Lower leg skin (tissue), 4 donors: Measurements from ENCODE around the gene NMS. TPM values are rescaled to one million over a fixed set of nuclear protein-coding genes. Genes with fewer than 3 reads are reported as not detected.
A peak's percentile ranks its signal among the peaks of the same experiment; 100 is the strongest.

Experiments
- DNase-seq, 2 donors: peaks; one replicate each; pipeline ENCODE4 v3.0.0-alpha.2; 2019; ENCODE audit warnings: low spot score in 2 of 2
- H3K4me3 ChIP-seq: fragments of 200-600 bp; sonication (generic); 2 replicates; pipeline ENCODE4 v1.5.1; 2017; ENCODE audit warnings: mild to moderate bottlenecking, low read depth; ENCODE audit not compliant: poor library complexity, severe bottlenecking
- CTCF ChIP-seq, 3 donors: fragments of 450-650 bp; IDR thresholded peaks; one replicate each; pipeline ENCODE4 v1.5.1; 2016; ENCODE audit warnings: antibody characterized with exemption in 3 of 3, mild to moderate bottlenecking in 3 of 3, moderate library complexity in 2 of 3
- POLR2A ChIP-seq, 2 donors: fragments of 450-650 bp; IDR thresholded peaks; one replicate each; pipeline ENCODE4 v1.6.1; 2016 to 2017; ENCODE audit warnings: antibody characterized with exemption in 2 of 2, mild to moderate bottlenecking in 1 of 2, moderate library complexity in 1 of 2
- WGBS, 2 donors: methylation state at CpG; one replicate each; pipeline ENCODE4 v1.1.5; 2018; 5-methylcytosine and 5-hydroxymethylcytosine counted together
- intact Hi-C: fragments of 100-400 bp; cut with DNase I; formaldehyde crosslinking; loops from one replicate; pipeline ENCODE4 v1.15.0; 2023; ENCODE audit warnings: low total_unique reads
- total RNA-seq, 4 donors: library from RNA; depleted of rRNA; stranded (reverse); fragments of >200 nt; gene quantifications; one replicate each; pipeline ENCODE4 v1.1.0, GENCODE V29; 2016

The NMS gene
- total RNA-seq, 4 donors from 2014 or later = not detected

DNA sequence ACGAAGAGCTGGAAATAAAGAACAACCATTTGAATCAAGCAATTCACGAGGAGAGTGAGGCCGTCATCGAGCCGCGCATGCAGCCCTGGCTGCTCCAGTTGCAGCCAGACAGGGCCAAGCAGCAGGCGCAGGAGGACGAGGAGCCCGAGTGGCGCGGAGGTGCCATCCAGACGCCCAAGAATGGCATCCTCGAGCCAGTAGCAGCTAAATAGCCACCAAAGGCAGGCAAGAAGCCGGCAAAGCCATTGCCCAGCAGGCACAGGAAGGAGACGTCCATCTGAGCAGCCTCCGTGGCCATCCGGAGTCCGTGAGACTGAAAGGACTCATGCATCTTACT is 43.9 kb upstream of the NMS start:
- 89 to 91% methylated on average over 18 of the region's 18 CpGs for WGBS, 2 donors
- DNase-seq = no peak

GRCh38 chr2:100427111-100427510 is 43.2 kb upstream of the NMS start:
- TF ChIP-seq CTCF (IDR thresholded peaks at IDR 0.05) (no peak), POLR2A (IDR thresholded peaks at IDR 0.05) (no peak)
- DNase-seq = no peak
- intact Hi-C loops = no loop called here
- 92 to 95% methylated on average over 12 of the region's 12 CpGs for WGBS, 2 donors
- no peak overlapping the region for H3K4me3 ChIP-seq

More for the DNA sequence above, 43.9 kb upstream of the NMS start:
- intact Hi-C loops = no loop called here
- no peak for TF ChIP-seq POLR2A (IDR thresholded peaks at IDR 0.05)
- TF ChIP-seq CTCF (IDR thresholded peaks at IDR 0.05) = no peak
- H3K4me3 ChIP-seq = no peak overlapping the region

DNA sequence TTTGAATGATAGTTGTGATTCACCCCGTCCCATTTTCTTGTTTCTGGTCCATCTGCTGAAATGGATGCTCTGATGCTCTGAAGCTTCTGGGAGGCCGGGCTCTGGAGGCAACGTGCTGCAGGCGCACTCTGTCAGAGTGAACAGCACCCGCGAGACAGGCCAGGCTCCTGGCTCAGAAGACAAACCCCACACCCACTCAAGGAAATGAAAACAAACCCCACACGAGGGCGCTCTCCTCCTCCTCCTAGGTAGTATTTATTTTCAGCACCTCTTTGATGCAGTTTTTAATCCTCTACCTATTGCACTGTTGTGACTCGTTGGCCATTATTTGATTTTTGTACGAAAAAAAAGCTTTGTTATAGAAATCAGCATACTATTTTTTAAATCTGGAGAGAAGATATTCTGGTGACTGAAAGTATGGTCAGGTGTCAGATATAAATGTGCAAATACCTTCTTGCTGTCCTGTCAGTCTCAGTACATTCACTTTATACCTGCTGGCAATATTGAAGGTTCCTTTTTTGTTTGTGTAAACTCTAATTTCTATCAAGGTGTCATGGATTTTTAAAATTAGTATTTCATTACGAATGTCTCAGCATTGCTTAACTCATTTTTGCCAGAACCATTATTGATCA is 42.5 kb upstream of the NMS start:
- WGBS, 2 donors = 43 to 49% methylated on average over 11 of the region's 11 CpGs

DNA sequence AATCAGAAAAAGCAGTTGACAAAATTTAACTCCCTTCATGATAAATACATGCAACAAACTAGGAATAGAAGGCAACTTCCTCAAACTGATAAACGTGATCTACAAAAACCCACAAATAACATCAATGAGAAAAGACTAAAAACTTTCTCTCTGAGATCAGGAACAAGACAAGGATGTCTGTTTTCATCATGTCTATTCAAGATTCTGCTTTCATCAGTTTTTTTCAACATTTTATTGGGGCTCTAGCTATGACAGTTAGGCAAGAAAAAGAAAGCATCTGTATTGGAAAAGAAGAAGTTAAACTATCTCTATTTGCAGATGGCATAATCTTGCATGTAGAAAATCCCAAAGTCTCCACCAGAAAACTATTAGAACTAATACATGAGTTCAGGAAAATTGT is 40.6 kb upstream of the NMS start:
- WGBS, 2 donors = 69 to 80% methylated on average over 1 of the region's 1 CpG
- DNase-seq = no peak
- no peak overlapping the region for H3K4me3 ChIP-seq
- intact Hi-C loops = no loop called here
- TF ChIP-seq POLR2A (IDR thresholded peaks at IDR 0.05) = no peak
- no peak for TF ChIP-seq CTCF (IDR thresholded peaks at IDR 0.05)

More for the DNA sequence above, 42.5 kb upstream of the NMS start:
- H3K4me3 ChIP-seq = no peak overlapping the region
- TF ChIP-seq CTCF (IDR thresholded peaks at IDR 0.05) (no peak), POLR2A (IDR thresholded peaks at IDR 0.05) (no peak)
- intact Hi-C loops = no loop called here
- peak in 1 of 2 donors; percentile 89 for DNase-seq

DNA sequence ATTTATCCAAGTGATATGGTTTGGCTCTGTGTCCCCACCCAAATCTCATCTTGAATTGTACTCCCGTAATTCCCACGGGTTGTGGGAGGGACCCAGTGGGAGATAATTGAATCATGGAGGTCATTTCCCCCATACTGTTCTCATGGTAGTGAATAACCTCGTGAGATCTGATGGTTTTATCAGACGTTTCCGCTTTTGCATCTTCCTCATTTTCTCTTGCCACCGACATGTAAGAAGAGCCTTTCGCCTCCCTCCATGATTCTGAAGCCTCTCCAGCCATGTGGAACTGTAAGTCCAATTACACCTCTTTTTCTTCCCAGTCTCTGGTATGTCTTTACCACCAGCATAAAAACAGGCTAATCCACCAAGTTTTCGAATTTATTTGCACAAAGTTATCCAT is 32.5 kb upstream of the NMS start:
- intact Hi-C loops = no loop called here
- H3K4me3 ChIP-seq = no peak overlapping the region
- TF ChIP-seq CTCF (IDR thresholded peaks at IDR 0.05) (no peak), POLR2A (IDR thresholded peaks at IDR 0.05) (no peak)
- DNase-seq = no peak
- 72 to 77% methylated on average over 8 of the region's 8 CpGs for WGBS, 2 donors

GRCh38 chr2:100446696-100447095 is 23.6 kb upstream of the NMS start:
- no peak for TF ChIP-seq CTCF (IDR thresholded peaks at IDR 0.05)
- no peak for TF ChIP-seq POLR2A (IDR thresholded peaks at IDR 0.05)
- intact Hi-C loops = no loop called here
- no peak for DNase-seq
- H3K4me3 ChIP-seq = no peak overlapping the region
- 76 to 81% methylated on average over 2 of the region's 2 CpGs for WGBS, 2 donors
